IMR-90 (cell line): ENCODE measurements around the gene MFSD6. TPM values are rescaled to one million over a fixed set of nuclear protein-coding genes. Genes with fewer than 3 reads are reported as not detected.

Source experiments
- ATAC-seq: fragments of 200-7000 bp; cut with Tn5 transposase; 2 replicates; pipeline ENCODE4 v1.9.1; 2020; ENCODE audit warnings: low read depth, mild to moderate bottlenecking, moderate library complexity
- BruUV-seq: library from RNA; stranded (reverse); fragments of 400-500 nt; replicated peaks from 2 replicates; lab custom pipeline; 2021; lab: Mats Ljungman, UMichigan
- CTCF ChIA-PET: fragments of 300-600 bp; formaldehyde crosslinking; extraction: SDS; loops from one replicate; lab custom pipeline; 2021; ENCODE audit warnings: antibody characterized with exemption; lab: Yijun Ruan, JAX
- POLR2A ChIA-PET: fragments of 300-600 bp; sonication (Branson Sonifier 250); formaldehyde crosslinking; loops from one replicate; lab custom pipeline; 2022; ENCODE audit warnings: antibody characterized with exemption; ENCODE audit not compliant: unreplicated experiment; lab: Charles Lee
- DNase-seq: peaks from one replicate; pipeline ENCODE4 v3.0.0; 2013
- H2AFZ ChIP-seq: replicated peaks from 2 replicates; pipeline ENCODE3; 2013; ENCODE audit warnings: low read length, mild to moderate bottlenecking; ENCODE audit not compliant: poor library complexity
- H2AK5ac ChIP-seq: 2 replicates; pipeline ENCODE4 v1.6.1; 2013; ENCODE audit warnings: low read depth, low read length, inconsistent platforms
- H2AK9ac ChIP-seq: replicated peaks from 2 replicates; pipeline ENCODE3; 2013; ENCODE audit warnings: mild to moderate bottlenecking, low read depth, low read length, moderate library complexity; ENCODE audit not compliant: poor library complexity
- H2BK120ac ChIP-seq: 2 replicates; pipeline ENCODE4 v1.6.1; 2013; ENCODE audit warnings: low read depth, low read length, inconsistent platforms
- H2BK15ac ChIP-seq: 3 replicates; pipeline ENCODE4 v1.6.1; 2013; ENCODE audit warnings: low read depth, low read length, inconsistent platforms
- H2BK20ac ChIP-seq: 2 replicates; pipeline ENCODE4 v1.6.1; 2013; ENCODE audit warnings: low read depth, mild to moderate bottlenecking, inconsistent platforms, low read length, moderate library complexity
- H2BK5ac ChIP-seq: 2 replicates; pipeline ENCODE4 v1.6.1; 2013; ENCODE audit warnings: mild to moderate bottlenecking, low read depth, low read length, inconsistent platforms; ENCODE audit not compliant: poor library complexity, severe bottlenecking
- H3K14ac ChIP-seq: replicated peaks from 2 replicates; pipeline ENCODE4 v1.6.1; 2013; ENCODE audit warnings: low read depth, low read length, inconsistent platforms
- H3K18ac ChIP-seq: 2 replicates; pipeline ENCODE4 v1.6.1; 2013; ENCODE audit warnings: low read depth, low read length, control low read depth
- H3K23ac ChIP-seq: 2 replicates; pipeline ENCODE4 v1.6.1; 2013; ENCODE audit warnings: low read depth, low read length, inconsistent platforms
- H3K27ac ChIP-seq: 2 replicates; pipeline ENCODE4 v1.5.1; 2013; ENCODE audit warnings: mild to moderate bottlenecking, control low read depth, low read length; ENCODE audit not compliant: insufficient read depth
- H3K27me3 ChIP-seq: 2 replicates; pipeline ENCODE4 v1.6.1; 2013; ENCODE audit warnings: low read length; ENCODE audit not compliant: control insufficient read depth, insufficient read depth
- H3K36me3 ChIP-seq: 2 replicates; pipeline ENCODE4 v1.6.1; 2013; ENCODE audit warnings: low read length, mixed read lengths; ENCODE audit not compliant: control insufficient read depth, insufficient read depth
- H3K4ac ChIP-seq: 2 replicates; pipeline ENCODE4 v1.6.1; 2013; ENCODE audit warnings: low read depth, low read length, inconsistent platforms
- H3K4me1 ChIP-seq: 2 replicates; pipeline ENCODE4 v1.6.1; 2013; ENCODE audit warnings: low read length, mixed read lengths; ENCODE audit not compliant: control insufficient read depth, insufficient read depth
- H3K4me2 ChIP-seq: 2 replicates; pipeline ENCODE4 v1.6.1; 2013; ENCODE audit warnings: low read depth, mild to moderate bottlenecking, control low read depth, low read length, moderate library complexity
- H3K4me3 ChIP-seq: 2 replicates; pipeline ENCODE4 v1.5.1; 2013; ENCODE audit warnings: low read depth, mild to moderate bottlenecking, control low read depth, low read length, moderate library complexity; ENCODE audit not compliant: insufficient read depth
- H3K56ac ChIP-seq: 2 replicates; pipeline ENCODE4 v1.6.1; 2013; ENCODE audit warnings: low read length, inconsistent platforms; ENCODE audit not compliant: insufficient read depth; ENCODE audit errors: extremely low read depth
- H3K79me1 ChIP-seq, 2 experiments: 2 replicates each; pipeline ENCODE4 v1.6.1; 2013; ENCODE audit warnings: low read length in 2 of 2, inconsistent platforms in 1 of 2, low read depth in 1 of 2
- H3K9ac ChIP-seq: 2 replicates; pipeline ENCODE4 v1.6.1; 2013; ENCODE audit warnings: low read depth, low read length, control low read depth
- H3K9me1 ChIP-seq: 2 replicates; pipeline ENCODE4 v1.6.1; 2013; ENCODE audit warnings: low read length, inconsistent platforms; ENCODE audit not compliant: insufficient read depth
- H3K9me3 ChIP-seq: 2 replicates; pipeline ENCODE4 v1.6.1; 2013; ENCODE audit warnings: low read length; ENCODE audit not compliant: control insufficient read depth, insufficient read depth
- H4K20me1 ChIP-seq: 2 replicates; pipeline ENCODE4 v1.6.1; 2013; ENCODE audit warnings: low read length, inconsistent platforms; ENCODE audit not compliant: insufficient read depth
- H4K5ac ChIP-seq: 2 replicates; pipeline ENCODE4 v1.6.1; 2013; ENCODE audit warnings: mild to moderate bottlenecking, low read depth, low read length, control low read depth
- H4K8ac ChIP-seq, 2 experiments: 2 replicates each; pipeline ENCODE4 v1.6.1; 2013; ENCODE audit warnings: low read depth in 2 of 2, low read length in 2 of 2, control low read depth in 1 of 2, inconsistent platforms in 1 of 2
- H4K91ac ChIP-seq: 2 replicates; pipeline ENCODE4 v1.6.1; 2013; ENCODE audit warnings: low read depth, low read length, inconsistent platforms; ENCODE audit not compliant: insufficient read depth
- BHLHE40 ChIP-seq: fragments of 150-350 bp; IDR thresholded peaks from 2 replicates; pipeline ENCODE4 v1.6.1; 2016; ENCODE audit warnings: mild to moderate bottlenecking, low read depth, low read length
- CEBPB ChIP-seq: IDR thresholded peaks from 2 replicates; pipeline ENCODE4 v1.6.1; 2012; ENCODE audit warnings: low read depth, low read length, improper control_type of control experiment
- CHD1 ChIP-seq: IDR thresholded peaks from 2 replicates; pipeline ENCODE4 v1.6.1; 2012; ENCODE audit warnings: low read depth, low read length, improper control_type of control experiment
- POLR2A ChIP-seq: IDR thresholded peaks from 2 replicates; pipeline ENCODE4 v1.6.1; 2012; ENCODE audit warnings: mild to moderate bottlenecking, low read depth, low read length
- RAD21 ChIP-seq: IDR thresholded peaks from 2 replicates; pipeline ENCODE4 v1.6.1; 2012; ENCODE audit warnings: low read length, improper control_type of control experiment
- RFX5 ChIP-seq: IDR thresholded peaks from 2 replicates; pipeline ENCODE4 v1.8.0; 2012; ENCODE audit warnings: low read depth, mild to moderate bottlenecking, low read length, moderate library complexity
- WGBS, 2 experiments: methylation state at CpG; one replicate each; pipeline versions ENCODE4 v1.1.5 to v1.1.7; 2013; ENCODE audit warnings: missing lambda C conversion rate in 2 of 2; ENCODE audit not compliant: insufficient read length in 1 of 2; ENCODE audit errors: extremely low coverage in 2 of 2; 5-methylcytosine and 5-hydroxymethylcytosine counted together
- dilution Hi-C: fragments of 300-500 bp; cut with HindIII; formaldehyde crosslinking; loops from one replicate; pipeline ENCODE4 v1.14.3; 2018; ENCODE audit warnings: low sequenced_read_pairs; ENCODE audit not compliant: unreplicated experiment
- in situ Hi-C: fragments of 300-500 bp; cut with MboI; formaldehyde crosslinking; loops from 3 replicates; pipeline ENCODE4 v1.14.3; 2019; ENCODE audit warnings: low sequenced_read_pairs, inconsistent platforms, mixed read lengths
- intact Hi-C: fragments of 100-400 bp; cut with micrococcal nuclease; formaldehyde crosslinking; loops from 2 replicates; pipeline ENCODE4 v1.10.0; 2022
- polyA plus RNA-seq, 3 experiments: library from polyadenylated mRNA; depleted of rRNA; stranded (reverse); fragments of >200 nt; gene quantifications; 2 replicates each; pipeline ENCODE4 v1.2.3, GENCODE V29; 2012; ENCODE audit warnings: low replicate concordance in 1 of 3
- total RNA-seq: library from RNA; depleted of rRNA; stranded (reverse); fragments of >200 nt; gene quantifications from 2 replicates; pipeline ENCODE4 v1.2.3, GENCODE V29; 2012

The MFSD6 gene
- total and polyA plus RNA-seq, 2 of the 4 experiments (the other 2 are of a cell fraction) = 4.2 to 7.7 TPM

GRCh38 chr2:190408538-190409271 is 550 bp downstream of the MFSD6 start:
- H3K4me2 ChIP-seq = peak overlapping the region; percentile 100
- BruUV-seq = no TSS peak
- H3K4me3 ChIP-seq = peak overlapping the region; percentile 99
- TF ChIP-seq BHLHE40 = no peak
- no peak for TF ChIP-seq POLR2A
- TF ChIP-seq CHD1 = no peak
- TF ChIP-seq RAD21 = no peak
- TF ChIP-seq RFX5 = no peak
- no peak for TF ChIP-seq CEBPB
- H3K9ac ChIP-seq = peak overlapping the region; percentile 95
- DNase-seq (no peak), ATAC-seq (peak; percentile 74)
- H2BK20ac ChIP-seq = no peak overlapping the region
- H4K91ac ChIP-seq = no peak overlapping the region; the same call in 1 of the 2 replicates
- peak overlapping the region; percentile 94 for H3K18ac ChIP-seq
- peak overlapping the region; percentile 57; the same call in 1 of the 2 replicates for H2BK120ac ChIP-seq
- H3K27me3 ChIP-seq = peaks cover 13% of the 10 kb centered on the region; the same call in 1 of the 2 replicates
- no peak overlapping the region for H3K14ac ChIP-seq
- no peaks in the 10 kb centered on the region for H3K36me3 ChIP-seq
- WGBS, 2 experiments = no CpG with 5 or more reads among the region's 54 CpGs
- peak overlapping the region; percentile 87; the same call in 1 of the 2 replicates for H3K23ac ChIP-seq
- H2BK5ac ChIP-seq = no peak overlapping the region
- H3K9me3 ChIP-seq = no peaks in the 10 kb centered on the region
- peaks cover 2% of the 10 kb centered on the region; the same call in 1 of the 2 replicates for H3K4me1 ChIP-seq
- peak overlapping the region; percentile 35; the same call in 1 of the 2 replicates for H3K4ac ChIP-seq
- peak overlapping the region; percentile 95 for H2AFZ ChIP-seq
- no peak overlapping the region for H2BK15ac ChIP-seq
- in situ Hi-C loops (no loop called here), dilution Hi-C loops (no loop called here), intact Hi-C loops (loop anchor here (5.0 kb wide), 2 partner anchors 59 to 89 kb away; no protein-coding TSS in a partner anchor)
- peak overlapping the region; percentile 94 for H4K5ac ChIP-seq
- H4K8ac ChIP-seq = peak overlapping the region in 1 of 2 experiments; percentile 68; a peak in 2 of 4 replicates
- peak overlapping the region; percentile 34; the same call in 1 of the 2 replicates for H3K27ac ChIP-seq
- peak overlapping the region; percentile 39; the same call in 1 of the 2 replicates for H3K56ac ChIP-seq
- ChIA-PET CTCF (no interaction called here), POLR2A (no interaction called here)
- no peaks in the 10 kb centered on the region for H3K9me1 ChIP-seq
- no peak overlapping the region for H2AK5ac ChIP-seq
- no peaks in the 10 kb centered on the region for H3K79me1 ChIP-seq
- H4K20me1 ChIP-seq = no peaks in the 10 kb centered on the region
- peak overlapping the region; percentile 87 for H2AK9ac ChIP-seq
